ENCODE measurements around the gene KCNK5. TPM values are rescaled to one million over a fixed set of nuclear protein-coding genes. Genes with fewer than 3 reads are reported as not detected.

The KCNK5 gene
- total and polyA plus RNA-seq, 9 of the 15 experiments (the other 6 are each of a cell fraction or from before 2014, with no cell fraction given), result 1.5 to 45.8 (median 25.8) TPM

- TF ChIP-seq MAFF (IDR thresholded peaks at IDR 0.05; ENCODE audit: low read length) (peak; percentile 99), GABPA (tag; conservative IDR thresholded peaks at IDR 0.05; ENCODE audit: low read depth) (no peak), RBM39 (optimal IDR thresholded peaks at IDR 0.05; ENCODE audit: low read depth, low read length) (no peak), FOSL1 (tag; conservative IDR thresholded peaks at IDR 0.05) (peak; percentile 49), SMARCA4 (IDR thresholded peaks at IDR 0.05) (peak; percentile 31; the same call in 1 of the 2 replicates), ATF6 (CRISPR knock-in tag; IDR thresholded peaks at IDR 0.05) (no peak), ZNF449 (CRISPR knock-in tag; IDR thresholded peaks at IDR 0.05) (no peak), ARID1B (IDR thresholded peaks at IDR 0.05) (0 out of 2 replicates have a peak, but pooled peaks have one; percentile 21), HCFC1 (IDR thresholded peaks at IDR 0.05; ENCODE audit: low read depth, low read length) (no peak), HDAC2 (IDR thresholded peaks at IDR 0.05) (no peak), EZH2 (IDR thresholded peaks at IDR 0.05; ENCODE audit: borderline replicate concordance, low read depth, low read length) (no peak), MED1 (CRISPR knock-in tag; IDR thresholded peaks at IDR 0.05; ENCODE audit: borderline replicate concordance) (no peak), NFE2 (IDR thresholded peaks at IDR 0.05; ENCODE audit: low read depth) (peak; percentile 95), ERF (CRISPR knock-in tag; IDR thresholded peaks at IDR 0.05) (no peak), ZBTB9 (CRISPR knock-in tag; IDR thresholded peaks at IDR 0.05) (no peak), CREB1 (IDR thresholded peaks at IDR 0.05) (no peak), CREB1 (CRISPR knock-in tag; IDR thresholded peaks at IDR 0.05) (no peak), RCOR1 (IDR thresholded peaks at IDR 0.05; ENCODE audit: borderline replicate concordance in 1 of 2, low read depth in 2 of 2, low read length in 2 of 2) (peak in 1 of 2 experiments; percentile 46; a peak in 1 of 4 replicates), NR2C1 (IDR thresholded peaks at IDR 0.05) (peak; percentile 56), NR2C1 (tag; IDR thresholded peaks at IDR 0.05) (peak; percentile 73), ZNF280A (IDR thresholded peaks at IDR 0.05; ENCODE audit: low read depth, partially characterized antibody) (no peak), MCM3 (IDR thresholded peaks at IDR 0.05) (no peak), JUNB (CRISPR knock-in tag; conservative IDR thresholded peaks at IDR 0.05) (no peak), POLR2G (IDR thresholded peaks at IDR 0.05; ENCODE audit: low read depth, low read length) (0 out of 2 replicates have a peak, but pooled peaks have one; percentile 21)
Observed at GRCh38 chr6:39206250-39206721, 23.0 kb downstream of the KCNK5 start (continued).
